GM19351 (cell line): ENCODE results near the gene ARFGAP3.

ENCODE experiments used
- ATAC-seq: cut with Tn5 transposase; IDR thresholded peaks from one replicate; pipeline ENCODE4 v1.9.1; 2021; ENCODE audit warnings: mild to moderate bottlenecking, moderate library complexity; ENCODE audit not compliant: unreplicated experiment

Gene ARFGAP3

DNA sequence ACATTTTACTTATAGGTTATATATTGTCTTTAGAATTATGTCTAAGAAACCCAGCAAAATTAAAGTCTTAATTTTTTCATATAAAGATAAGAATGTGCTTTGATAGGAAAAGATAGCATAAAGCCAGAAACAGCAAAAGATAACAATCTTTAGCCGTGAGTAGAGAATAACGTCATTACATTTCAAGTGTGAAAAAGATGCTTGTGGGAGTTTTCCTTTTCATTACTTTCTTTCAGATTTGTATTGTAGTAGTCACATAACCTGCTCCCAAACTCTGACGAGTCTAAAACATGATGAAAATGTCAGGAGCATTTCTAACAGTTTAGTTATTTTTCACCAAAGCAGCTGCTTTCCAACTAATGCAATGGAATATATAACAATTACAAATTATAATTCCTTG is 31.3 kb downstream of the ARFGAP3 start:
- ATAC-seq = no peak

DNA sequence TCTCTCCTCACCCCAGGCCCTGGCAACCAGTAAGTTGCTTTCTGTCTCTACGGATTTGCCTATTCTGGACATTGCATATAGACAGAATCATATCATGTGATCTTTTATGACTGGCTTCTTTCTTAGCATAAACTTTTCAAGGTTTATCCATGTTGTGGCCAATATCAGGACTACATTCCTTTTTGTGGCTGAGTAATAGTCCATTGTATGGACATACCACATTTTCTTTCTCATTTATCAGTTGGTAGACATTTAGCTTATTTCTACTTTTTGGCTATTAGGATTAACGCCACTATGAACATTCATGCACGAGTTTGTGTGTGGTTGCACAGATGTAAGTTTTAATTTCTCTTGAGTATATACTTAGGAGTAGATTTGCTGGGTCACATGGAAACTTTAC is 35.7 kb downstream of the ARFGAP3 start:
- no peak for ATAC-seq

DNA sequence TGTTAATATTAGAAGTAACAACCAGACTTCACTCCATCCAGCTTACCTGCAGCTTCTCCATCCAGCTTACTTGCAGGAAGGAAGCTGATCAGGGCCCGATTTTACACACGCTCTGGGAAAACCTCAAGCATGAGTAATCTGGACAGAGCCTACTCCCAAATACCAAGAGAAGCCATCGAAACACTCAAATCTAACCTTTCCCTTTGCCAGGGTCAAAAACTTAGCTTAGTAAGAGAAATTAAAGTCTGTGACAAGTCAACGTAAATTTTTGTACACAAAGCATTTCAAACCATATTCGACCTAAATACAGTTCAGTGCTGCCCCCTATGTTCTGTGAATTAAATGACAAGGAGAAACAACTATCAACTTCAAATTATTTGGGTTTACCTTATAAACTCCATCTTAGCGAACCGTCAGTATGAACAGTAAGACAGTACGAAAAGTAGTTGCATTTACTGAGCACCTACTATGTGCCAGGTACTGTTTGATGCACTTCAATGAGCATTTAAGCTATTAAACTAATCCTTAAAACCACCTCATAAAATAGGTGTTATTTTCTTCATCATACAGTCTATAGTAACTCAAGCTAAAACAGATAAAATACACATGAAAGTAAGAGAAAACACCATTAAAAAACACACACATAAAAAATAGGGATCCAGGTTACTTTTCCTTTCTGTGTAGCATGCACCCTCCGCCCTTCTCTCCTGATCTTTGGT is 36.9 kb downstream of the ARFGAP3 start:
- ATAC-seq = no peak

DNA sequence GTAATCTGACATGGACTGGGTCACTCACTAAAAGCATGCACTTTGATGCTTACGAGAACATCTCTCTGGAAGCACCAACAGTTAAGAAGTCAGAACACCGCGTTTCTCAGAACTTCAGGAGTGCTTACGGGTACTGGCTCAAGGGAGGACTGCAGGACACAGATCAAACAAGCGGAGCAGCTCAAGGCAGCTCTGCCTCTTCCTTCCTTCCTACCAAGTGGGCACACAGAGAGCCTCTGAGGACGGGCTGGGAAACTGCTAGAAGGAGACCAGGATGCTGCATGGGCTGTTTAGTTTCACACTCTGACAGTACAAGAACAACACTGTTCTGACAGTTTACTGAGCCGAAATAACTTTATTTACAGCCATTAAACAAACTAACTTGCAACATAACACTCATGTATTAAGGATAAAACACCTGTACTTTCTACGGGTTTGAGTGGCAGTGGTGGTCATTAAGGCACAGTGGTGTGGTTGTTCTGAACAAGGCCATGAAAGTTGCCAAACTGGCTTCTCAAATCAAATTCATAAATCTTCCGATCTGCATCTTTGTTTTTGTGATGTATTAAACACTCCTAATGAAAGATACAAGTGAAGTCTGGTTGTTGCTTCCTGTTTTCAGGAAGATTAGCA is 37.5 kb downstream of the ARFGAP3 start:
- no peak for ATAC-seq

DNA sequence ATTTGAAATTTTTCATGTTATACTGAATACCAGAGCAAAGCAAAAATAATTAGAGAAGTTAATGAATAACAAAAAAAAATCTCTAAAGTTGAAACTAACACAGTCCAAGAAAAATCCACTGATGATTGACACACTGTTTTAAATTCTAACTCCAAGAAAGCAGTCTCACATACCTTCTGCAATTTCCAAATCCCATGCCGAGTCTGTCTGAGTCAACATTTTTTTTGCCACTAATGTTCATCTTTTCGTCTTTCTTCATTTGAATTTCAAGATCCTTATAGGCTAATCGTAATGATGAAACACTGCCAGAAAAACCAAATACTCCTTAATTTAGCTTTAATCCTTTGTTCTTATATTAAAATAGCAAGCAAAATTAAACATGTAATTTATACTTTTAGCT is 39.5 kb downstream of the ARFGAP3 start:
- no peak for ATAC-seq

DNA sequence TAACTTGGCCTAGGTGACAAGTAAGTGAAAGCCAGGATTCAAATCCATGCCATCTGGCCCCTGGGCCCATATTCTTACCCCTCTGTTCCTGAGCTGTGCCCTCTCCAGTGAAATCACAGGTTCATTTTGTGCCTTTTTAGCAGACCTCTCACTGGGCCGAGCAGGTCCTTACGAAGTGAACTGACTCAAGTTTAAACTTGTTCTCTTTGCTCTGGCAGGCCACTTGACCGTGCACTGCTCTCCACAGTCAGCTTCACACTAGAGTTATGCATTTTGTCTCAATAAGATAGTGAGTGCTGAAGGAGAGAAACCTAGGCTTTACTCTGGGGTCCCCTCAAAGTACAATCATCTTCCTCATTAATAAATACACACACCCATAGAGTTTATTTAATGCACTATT is 40.7 kb downstream of the ARFGAP3 start:
- ATAC-seq = no peak

DNA sequence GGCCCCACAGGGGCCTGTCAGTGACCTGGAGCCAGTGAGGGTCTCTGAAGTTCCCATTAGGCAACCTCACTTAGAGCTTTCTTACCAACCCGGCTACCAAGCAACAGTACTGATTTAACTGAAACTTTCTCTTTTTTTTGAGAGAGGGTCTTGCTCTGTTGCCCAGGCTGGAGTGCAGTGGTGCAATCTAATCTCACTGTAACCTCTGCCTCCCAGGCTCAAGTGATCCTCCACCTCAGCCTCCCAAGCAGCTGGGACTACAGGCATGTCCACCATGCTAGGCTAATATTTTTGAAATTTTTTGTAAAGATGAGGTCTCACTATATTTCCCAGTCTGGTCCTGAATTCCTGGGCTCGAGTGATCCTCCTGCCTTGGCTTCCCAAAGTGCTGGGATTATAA is 42.5 kb downstream of the ARFGAP3 start:
- no peak for ATAC-seq

DNA sequence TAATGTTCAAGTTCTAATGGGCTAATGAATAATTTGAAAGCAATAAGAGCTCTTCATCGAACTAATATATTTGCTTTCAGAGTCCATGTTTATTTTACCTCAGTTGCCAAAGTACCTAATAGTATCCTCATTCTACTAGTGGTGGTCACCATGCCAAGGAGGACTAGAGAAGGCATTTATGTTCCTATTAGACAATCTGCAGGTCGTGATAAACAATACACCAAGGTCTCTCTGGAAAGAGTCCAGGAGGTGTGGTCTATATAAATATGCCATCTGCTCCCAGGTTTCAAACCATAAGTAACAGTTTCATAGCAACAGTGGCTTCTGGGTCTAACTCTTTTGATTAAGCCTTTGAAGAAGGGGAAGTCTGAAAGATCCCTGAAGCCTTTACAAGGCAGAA is 42.9 kb downstream of the ARFGAP3 start:
- ATAC-seq = no peak

DNA sequence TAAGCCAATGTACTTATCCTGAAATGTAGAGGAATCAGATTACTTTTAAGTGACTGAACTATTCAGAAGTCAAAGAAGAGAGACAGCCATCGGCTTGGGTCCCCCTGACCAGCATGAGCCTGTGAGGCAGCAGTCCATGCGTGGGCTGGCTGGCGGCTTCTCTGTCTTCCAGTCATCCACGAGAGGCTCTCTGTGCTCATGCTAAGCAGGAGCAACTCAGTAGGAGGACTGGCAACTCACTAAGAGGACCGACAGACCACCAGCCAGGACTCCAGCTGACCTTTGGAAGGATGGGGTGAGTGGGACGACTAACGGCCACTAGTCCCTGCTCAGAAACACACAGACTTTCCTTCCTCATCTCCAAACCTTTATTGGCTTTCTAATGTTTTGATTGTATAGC is 43.6 kb downstream of the ARFGAP3 start:
- no peak for ATAC-seq

DNA sequence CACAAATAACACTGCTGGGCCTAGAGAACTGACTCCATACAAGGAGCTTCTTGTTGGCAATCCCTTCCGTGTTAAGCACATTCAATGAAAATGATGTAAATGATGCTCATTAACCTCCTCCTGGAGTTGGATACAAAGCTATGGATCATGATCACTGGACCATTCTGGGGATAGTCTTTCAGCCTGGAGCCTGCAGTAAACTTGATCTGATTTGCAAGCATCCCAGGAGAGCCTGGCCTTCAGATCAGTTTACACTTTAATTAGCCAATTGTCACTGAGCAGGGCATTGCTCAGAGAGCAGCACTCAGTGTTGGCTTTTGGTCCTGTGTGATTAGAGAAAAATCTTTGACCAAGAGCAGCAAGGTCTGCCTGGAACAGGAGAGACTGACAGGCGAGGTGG is 45.6 kb downstream of the ARFGAP3 start:
- ATAC-seq = no peak

DNA sequence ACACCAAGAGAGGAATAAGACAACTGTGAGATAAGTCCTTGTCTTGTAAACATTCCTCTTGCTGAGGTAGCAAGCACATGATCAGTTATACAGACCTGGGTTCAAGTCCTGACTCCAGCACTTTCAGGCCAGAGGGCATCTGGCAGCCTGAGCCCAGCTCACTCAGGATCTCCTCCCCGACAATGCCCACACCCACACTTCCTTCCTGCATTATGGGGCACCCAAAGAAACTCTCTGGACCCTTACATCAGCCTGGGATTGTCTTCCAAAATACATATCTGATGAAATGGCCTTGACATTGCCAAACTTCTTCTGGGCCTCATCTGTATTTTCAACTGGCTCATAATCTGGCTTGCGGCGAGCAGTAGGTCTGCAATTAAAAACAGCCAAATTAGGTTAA is 48.6 kb downstream of the ARFGAP3 start:
- ATAC-seq = no peak

DNA sequence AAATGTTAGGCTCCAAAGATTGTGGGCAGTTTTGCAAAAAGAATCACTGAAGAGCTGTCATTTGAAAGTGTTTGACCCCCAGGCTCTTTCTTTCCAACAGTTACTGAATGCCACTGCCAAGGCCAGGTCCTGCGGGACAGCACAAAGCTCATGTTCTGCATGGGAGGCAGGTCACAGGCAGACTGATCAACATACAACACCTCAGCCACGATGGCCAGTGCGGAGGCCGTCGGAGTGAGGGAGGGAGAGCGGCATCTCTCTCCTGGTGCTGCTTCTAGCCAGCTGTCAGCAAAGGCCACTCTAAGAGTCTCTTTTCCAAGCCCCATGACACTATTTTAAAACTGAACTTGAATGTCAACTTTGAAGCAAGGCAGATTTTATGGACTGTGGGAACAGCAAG is 49.9 kb downstream of the ARFGAP3 start:
- no peak for ATAC-seq

DNA sequence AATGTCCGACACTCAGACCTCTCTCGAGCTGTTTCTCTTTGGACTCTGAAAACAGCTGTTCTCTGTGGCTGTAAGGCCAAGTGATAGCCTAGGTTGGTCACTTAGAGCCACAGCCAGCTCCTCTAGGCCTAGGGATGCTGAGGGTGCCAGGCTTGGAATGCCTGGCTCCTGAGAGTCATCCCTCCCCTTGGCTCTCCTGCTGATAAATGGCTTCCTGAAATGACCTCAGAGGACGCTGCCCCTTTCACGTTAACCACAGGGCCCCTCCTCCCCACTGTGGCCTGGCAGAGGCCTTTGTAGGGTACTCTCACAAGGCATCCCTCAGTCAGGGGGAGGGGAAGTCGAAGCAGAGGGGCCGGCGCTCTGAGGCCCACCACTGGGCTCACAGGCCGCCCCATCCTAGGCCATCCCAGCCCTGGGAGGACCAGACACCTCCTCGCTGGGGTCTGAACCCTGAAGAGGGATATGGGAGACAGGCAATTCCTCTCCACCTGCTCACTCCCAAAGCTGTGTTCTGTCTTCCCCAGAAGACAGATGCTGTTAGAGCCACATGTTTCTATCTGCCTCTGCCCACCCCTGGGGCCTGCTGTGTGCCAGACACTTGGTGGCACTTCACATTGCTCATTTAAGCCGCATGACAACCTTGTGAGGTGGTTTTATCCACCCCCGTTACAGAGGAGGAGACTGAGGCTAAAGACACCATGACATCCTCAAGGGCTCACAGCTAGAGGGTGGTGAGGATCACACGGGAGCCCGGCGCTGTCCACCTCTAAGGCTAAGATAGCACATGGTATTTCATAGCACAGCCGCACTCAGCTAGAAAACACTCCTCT is 50.9 kb downstream of the ARFGAP3 start:
- ATAC-seq = no peak

DNA sequence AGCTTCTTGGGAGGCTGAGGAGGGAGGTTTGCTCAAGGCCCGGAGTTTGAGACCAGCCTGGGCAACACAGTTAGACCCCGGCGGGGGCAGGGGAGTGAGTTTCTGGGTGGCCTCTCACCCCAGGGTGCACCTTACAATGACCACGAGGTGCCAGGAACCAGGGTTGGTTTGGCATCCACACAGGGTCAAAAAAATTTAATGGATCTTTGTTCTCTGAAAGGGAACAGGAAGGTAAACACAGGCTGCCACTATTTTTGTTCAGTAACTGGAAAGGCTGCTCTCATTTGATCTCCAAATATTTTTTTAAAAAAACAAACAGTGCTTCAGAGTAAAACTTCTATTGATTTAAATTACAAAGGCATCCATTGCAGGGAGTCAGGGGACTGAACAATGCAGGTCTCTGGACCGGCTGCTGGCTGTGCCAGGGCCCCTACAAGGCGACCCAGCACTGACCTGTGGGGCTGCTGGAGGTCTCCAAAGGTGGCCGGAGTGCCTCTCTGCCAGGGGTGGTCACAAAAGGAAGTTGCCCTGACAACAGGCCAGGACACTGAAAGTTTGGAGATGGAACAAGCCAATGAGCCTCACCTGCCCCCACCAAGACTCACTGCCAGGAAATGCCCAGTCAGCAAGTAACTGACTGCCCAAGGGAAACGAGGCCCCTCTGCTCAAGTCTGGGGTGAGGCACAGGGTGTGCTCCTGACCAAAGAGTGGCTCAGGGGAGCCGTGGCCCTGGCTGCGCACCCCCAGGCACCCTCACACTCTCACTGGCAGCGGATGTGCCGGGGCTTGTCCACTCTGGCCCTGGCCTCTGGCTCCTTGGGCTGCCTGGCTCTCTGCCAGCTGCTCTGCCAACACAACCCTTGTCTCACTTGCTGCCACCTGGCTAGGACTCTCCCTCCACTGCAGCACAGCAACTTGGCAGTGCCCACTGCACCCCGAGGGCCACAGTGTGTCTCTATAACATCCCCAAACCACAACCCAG is 51.8 kb downstream of the ARFGAP3 start:
- ATAC-seq = no peak

DNA sequence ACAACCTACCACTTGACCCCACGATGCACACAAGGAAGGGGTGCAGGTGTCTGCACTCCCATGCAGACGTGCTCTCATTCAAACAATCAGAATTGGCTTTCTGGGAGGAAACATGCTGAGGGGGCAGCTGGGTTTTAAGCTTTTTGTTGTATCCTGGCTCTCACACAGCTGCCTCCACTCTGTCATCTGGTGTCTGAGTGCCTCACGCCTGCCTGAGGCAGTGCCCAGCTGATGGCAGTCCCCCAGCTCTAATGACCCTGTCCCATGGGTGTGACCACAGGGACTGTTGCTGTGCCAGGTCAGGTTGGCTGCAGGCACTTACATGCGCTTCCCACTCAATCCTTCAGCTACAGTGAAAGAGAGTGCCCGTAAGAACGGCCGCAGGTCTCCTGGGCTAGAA is 53.7 kb downstream of the ARFGAP3 start:
- ATAC-seq = no peak

DNA sequence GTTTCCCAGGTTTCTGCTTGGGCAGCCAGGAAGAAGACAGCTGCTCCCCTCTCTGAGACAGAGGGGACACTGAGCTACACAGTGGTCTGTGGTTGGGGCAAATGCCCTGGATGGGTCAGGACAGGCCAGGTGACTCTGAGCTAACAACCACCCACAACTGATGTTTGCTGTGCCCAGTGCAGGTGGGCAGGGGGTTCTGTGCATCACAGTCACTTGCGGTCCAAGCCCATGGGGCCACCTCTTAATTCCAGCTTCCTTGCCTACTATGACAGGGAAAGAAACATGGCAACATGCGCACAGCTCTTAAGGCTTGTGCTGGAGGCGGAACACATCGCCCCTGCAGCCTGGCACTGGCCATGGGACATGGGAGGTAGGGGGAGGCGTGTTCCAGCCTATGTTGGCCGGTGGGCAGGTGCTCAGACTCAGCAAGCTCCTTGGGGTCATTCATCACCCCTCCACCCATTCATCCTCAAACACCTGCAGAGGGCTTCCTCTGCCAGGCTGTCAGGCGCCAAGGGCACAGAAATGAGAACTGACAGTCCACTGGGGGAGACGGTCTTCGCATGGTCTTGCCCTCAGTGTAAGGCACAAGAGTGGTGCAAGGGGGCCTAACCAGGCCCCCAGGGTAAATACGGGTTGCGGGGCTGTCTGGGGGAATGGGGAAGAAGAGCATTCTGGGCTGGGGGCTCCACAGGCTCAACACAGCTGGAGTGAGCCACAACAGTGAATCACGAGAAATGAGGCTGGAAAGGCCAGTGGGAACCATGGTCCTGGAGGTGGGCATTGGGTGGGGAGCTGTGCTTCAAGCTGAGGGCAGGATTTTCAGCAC is 55.6 kb downstream of the ARFGAP3 start:
- ATAC-seq = no peak

DNA sequence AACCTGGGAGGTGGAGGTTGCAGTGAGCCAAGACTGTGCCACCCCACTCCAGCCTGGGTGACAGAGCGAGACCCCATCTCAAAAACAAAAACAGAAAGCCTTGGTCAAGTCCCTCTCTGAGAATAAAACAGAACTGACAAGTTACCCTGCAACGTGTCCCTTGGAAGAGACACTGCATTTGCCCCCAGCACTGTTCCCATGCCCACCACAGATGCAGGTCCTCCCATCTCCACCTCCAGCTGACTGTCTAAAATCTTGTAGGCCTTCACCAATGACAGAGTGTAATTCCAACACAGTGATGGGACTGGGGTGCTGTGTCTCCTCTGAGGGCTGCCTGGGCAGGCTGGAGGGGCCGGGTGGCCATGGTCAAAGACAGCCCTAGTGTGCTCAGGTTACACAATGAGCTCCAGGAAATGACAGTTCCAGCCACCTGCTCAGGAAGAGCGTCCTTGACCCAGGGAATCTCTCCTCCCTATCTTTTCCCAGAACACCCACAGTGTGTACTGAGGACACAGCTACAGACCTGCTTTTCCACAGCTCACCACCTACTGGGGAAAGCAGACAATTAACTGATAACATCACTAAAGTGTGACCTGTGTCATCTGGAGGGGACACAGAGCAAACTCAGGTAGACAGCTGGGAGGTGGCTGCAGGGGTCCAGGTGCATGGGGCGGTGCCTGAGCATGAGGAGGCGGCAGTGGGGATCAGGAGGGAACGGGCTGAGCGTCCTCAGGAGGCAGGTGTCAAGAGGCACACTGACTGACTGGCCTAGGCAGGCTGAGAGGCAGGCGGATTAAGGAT is 56.4 kb downstream of the ARFGAP3 start:
- ATAC-seq = no peak

DNA sequence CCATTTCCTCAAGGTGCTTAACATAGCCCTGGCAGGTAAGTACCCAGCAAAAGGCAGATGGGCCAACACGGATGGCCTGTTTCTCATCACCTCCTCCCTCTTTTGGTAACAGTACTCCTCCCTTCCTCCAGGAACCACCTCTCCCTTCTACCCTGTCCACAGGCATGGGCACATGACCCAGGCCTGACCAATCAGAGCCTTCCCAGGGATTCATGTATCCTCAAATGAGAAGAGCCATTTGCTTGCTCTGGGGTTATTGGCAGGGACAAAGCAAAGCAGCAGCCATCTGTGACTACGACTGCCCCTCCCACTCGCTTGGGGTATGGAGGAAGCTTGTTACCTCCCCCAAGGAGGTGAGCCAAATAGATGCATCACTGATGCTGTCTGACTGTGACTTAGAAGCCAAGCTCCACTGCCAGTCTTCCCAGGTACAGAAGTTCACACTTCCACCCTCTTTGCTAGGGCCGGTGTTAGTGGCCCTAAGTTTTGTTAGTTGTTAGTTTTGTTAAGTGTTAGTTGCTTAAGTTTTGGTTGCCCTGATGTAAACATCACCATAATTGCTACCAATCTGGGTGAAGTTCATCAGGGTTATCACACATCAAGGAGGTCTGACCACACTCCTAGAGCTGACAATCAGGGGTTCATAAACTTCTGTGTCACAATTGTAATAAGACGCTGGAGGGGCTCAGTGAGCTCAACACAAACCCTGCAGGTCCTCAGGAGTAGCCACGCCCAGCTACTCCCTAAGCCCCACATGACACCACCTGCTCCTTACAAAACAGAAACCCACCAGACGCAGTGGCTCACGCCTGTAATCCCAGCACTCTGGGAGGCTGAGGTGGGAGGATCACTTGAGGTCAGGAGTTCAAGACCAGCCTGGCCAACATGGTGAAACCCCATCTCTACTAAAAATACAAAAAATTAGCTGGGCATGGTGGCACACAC is 57.3 kb downstream of the ARFGAP3 start:
- ATAC-seq = no peak
